MM.1S (cell line): ENCODE data around the gene EFTUD2.

Experiments
- DNase-seq: peaks from one replicate; pipeline ENCODE4 v3.0.0-alpha.2; 2015
- H2AFZ ChIP-seq: fragments of 300-600 bp; sonication (generic); 2 replicates; pipeline ENCODE4 v1.6.0; 2016; ENCODE audit warnings: antibody characterized with exemption, low read length
- H3F3A ChIP-seq: fragments of 300-600 bp; sonication (generic); 2 replicates; pipeline ENCODE4 v1.6.1; 2016; ENCODE audit warnings: mild to moderate bottlenecking, antibody characterized with exemption, low read length, moderate library complexity, mixed read lengths; ENCODE audit not compliant: insufficient read depth
- H3K27ac ChIP-seq: fragments of 300-600 bp; sonication (generic); 2 replicates; pipeline ENCODE4 v1.5.1; 2016; ENCODE audit warnings: mild to moderate bottlenecking, low read length
- H3K27me3 ChIP-seq: fragments of 300-600 bp; sonication (generic); replicated peaks from 2 replicates; pipeline ENCODE4 v1.6.0; 2016; ENCODE audit warnings: low read length; ENCODE audit not compliant: insufficient read depth
- H3K36me3 ChIP-seq: fragments of 300-600 bp; sonication (generic); replicated peaks from 2 replicates; pipeline ENCODE4 v1.6.1; 2016; ENCODE audit warnings: mild to moderate bottlenecking, low read length, mixed read lengths; ENCODE audit not compliant: insufficient read depth
- H3K4me1 ChIP-seq: fragments of 300-600 bp; sonication (generic); 2 replicates; pipeline ENCODE4 v1.6.1; 2016; ENCODE audit warnings: low read length, mixed read lengths
- H3K4me2 ChIP-seq: fragments of 300-600 bp; sonication (generic); 2 replicates; pipeline ENCODE4 v1.6.0; 2016; ENCODE audit warnings: low read depth, low read length
- H3K4me3 ChIP-seq: fragments of 300-600 bp; sonication (generic); 2 replicates; pipeline ENCODE4 v1.5.1; 2016; ENCODE audit warnings: low read length, mixed read lengths
- H3K79me2 ChIP-seq: fragments of 300-600 bp; sonication (generic); 2 replicates; pipeline ENCODE4 v1.6.1; 2016; ENCODE audit warnings: mixed run types, low read length, mixed read lengths
- H3K9ac ChIP-seq: fragments of 300-600 bp; sonication (generic); 2 replicates; pipeline ENCODE4 v1.6.1; 2016; ENCODE audit warnings: low read length, mixed read lengths
- H3K9me2 ChIP-seq: fragments of 300-600 bp; sonication (generic); replicated peaks from 2 replicates; pipeline ENCODE4 v1.6.1; 2016; ENCODE audit warnings: mild to moderate bottlenecking, low read length, mixed read lengths; ENCODE audit not compliant: insufficient read depth
- H3K9me3 ChIP-seq: fragments of 300-600 bp; sonication (generic); replicated peaks from 2 replicates; pipeline ENCODE4 v1.6.1; 2016; ENCODE audit warnings: mild to moderate bottlenecking, low read length, mixed read lengths; ENCODE audit not compliant: insufficient read depth
- H4K20me1 ChIP-seq: fragments of 300-600 bp; sonication (generic); 2 replicates; pipeline ENCODE4 v1.6.1; 2016; ENCODE audit warnings: mild to moderate bottlenecking, low read length, moderate library complexity, mixed read lengths; ENCODE audit not compliant: insufficient read depth
- CTCF ChIP-seq: fragments of 300-600 bp; sonication (generic); IDR thresholded peaks from 2 replicates; pipeline ENCODE4 v1.5.1; 2016; ENCODE audit warnings: antibody characterized with exemption, low read length, mixed read lengths
- EZH2 ChIP-seq: fragments of 300-600 bp; sonication (generic); optimal IDR thresholded peaks from 2 replicates; pipeline ENCODE3; 2017; ENCODE audit warnings: low read depth, mild to moderate bottlenecking, antibody characterized with exemption, low read length, mixed read lengths
- EZH2phosphoT487 ChIP-seq: fragments of 300-600 bp; sonication (generic); IDR thresholded peaks from 2 replicates; pipeline ENCODE4 v1.6.1; 2018; ENCODE audit warnings: antibody characterized with exemption, low read length

The EFTUD2 gene

GRCh38 chr17:44867841-44868240, 31.4 kb downstream of the EFTUD2 start:
- Histone ChIP-seq H3K9me2 (no peaks in the 10 kb centered on the region), H3F3A (no peaks in the 10 kb centered on the region), H2AFZ (no peak overlapping the region), H3K79me2 (no peaks in the 10 kb centered on the region), H3K36me3 (no peaks in the 10 kb centered on the region; the same call in 1 of the 2 replicates), H3K4me1 (no peaks in the 10 kb centered on the region), H4K20me1 (no peaks in the 10 kb centered on the region), H3K9me3 (no peaks in the 10 kb centered on the region), H3K4me2 (no peak overlapping the region), H3K27me3 (no peaks in the 10 kb centered on the region), H3K4me3 (no peak overlapping the region), H3K27ac (no peak overlapping the region), H3K9ac (no peak overlapping the region)
- TF ChIP-seq EZH2phosphoT487 (no peak), CTCF (no peak), EZH2 (no peak)
- no peak for DNase-seq

GRCh38 chr17:44865931-44866330, 33.3 kb downstream of the EFTUD2 start:
- no peak overlapping the region for H3K4me3 ChIP-seq
- no peaks in the 10 kb centered on the region for H3K9me2 ChIP-seq
- no peaks in the 10 kb centered on the region for H3F3A ChIP-seq
- no peak overlapping the region for H3K9ac ChIP-seq
- no peaks in the 10 kb centered on the region for H4K20me1 ChIP-seq
- no peaks in the 10 kb centered on the region for H3K79me2 ChIP-seq
- no peak overlapping the region for H3K4me2 ChIP-seq
- no peak for DNase-seq
- no peaks in the 10 kb centered on the region for H3K27me3 ChIP-seq
- TF ChIP-seq CTCF (no peak), EZH2 (no peak), EZH2phosphoT487 (no peak)
- no peaks in the 10 kb centered on the region for H3K9me3 ChIP-seq
- no peaks in the 10 kb centered on the region for H3K4me1 ChIP-seq
- no peak overlapping the region for H2AFZ ChIP-seq
- H3K27ac ChIP-seq: no peak overlapping the region
- H3K36me3 ChIP-seq: no peaks in the 10 kb centered on the region; the same call in 1 of the 2 replicates

- Histone ChIP-seq H3K36me3 (no peaks in the 10 kb centered on the region; the same call in 1 of the 2 replicates), H3K4me2 (no peak overlapping the region)
- peak; percentile 72 for DNase-seq
Measured at GRCh38 chr17:44865231-44865660, 34.0 kb downstream of the EFTUD2 start.

More at GRCh38 chr17:44865231-44865660, 34.0 kb downstream of the EFTUD2 start:
- no peaks in the 10 kb centered on the region for H3K27me3 ChIP-seq
- H2AFZ ChIP-seq: no peak overlapping the region
- no peaks in the 10 kb centered on the region for H3K9me2 ChIP-seq
- H3K9me3 ChIP-seq: no peaks in the 10 kb centered on the region
- no peaks in the 10 kb centered on the region for H3K79me2 ChIP-seq
- H3K9ac ChIP-seq: no peak overlapping the region
- no peaks in the 10 kb centered on the region for H4K20me1 ChIP-seq
- no peaks in the 10 kb centered on the region for H3F3A ChIP-seq
- no peak overlapping the region for H3K4me3 ChIP-seq
- no peaks in the 10 kb centered on the region for H3K4me1 ChIP-seq
- TF ChIP-seq EZH2phosphoT487 (no peak), CTCF (peak; percentile 83)
- H3K27ac ChIP-seq: no peak overlapping the region
